Measurements from ENCODE around the gene GPR108.

DNA sequence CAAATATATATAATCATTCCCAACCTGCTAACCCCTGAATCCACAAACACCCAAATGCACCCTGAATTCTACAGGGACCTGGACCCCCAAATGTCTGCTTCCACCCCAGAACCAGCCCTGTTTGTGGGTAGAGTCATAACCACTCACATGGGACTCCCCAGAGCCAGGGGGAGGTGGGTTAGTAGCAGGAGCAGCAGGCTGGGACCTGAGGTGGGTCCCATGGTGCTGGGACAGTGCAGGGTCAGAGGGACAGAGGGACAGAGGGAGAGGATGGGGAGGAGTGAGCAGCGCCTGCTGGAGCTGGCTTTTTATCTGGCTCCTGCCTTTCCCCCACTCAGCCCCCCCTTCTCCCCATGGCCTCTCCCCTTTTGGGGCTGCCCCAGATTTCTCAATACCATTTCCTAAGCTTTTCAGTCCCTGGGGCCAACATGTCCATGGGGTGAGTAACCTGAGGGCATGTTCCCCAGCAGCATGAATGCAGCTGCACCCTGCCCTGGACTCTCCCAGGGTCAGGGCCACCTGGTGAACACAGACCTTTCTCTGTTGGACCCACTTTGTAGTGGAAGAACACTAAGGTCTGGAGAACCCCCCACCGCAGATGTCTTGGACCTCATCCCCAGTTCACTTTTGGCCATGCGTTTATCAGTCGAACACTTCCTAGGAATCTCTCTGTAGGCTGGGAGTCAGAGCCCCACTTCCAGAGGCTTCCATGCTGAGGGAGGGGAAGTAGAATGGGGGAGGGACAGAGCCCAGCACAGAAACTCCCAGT is 16.8 kb downstream of the GPR108 start, which contains the start of gene C3:
- TF ChIP-seq FOXM1 (IDR thresholded peaks at IDR 0.05; ENCODE audit: borderline replicate concordance, low read depth) (no peak), TEAD4 (IDR thresholded peaks at IDR 0.05) (no peak), YY1 (IDR thresholded peaks at IDR 0.05; ENCODE audit: low read depth) (no peak)
